Ectodermal cell (in vitro differentiated cells): ENCODE data around the gene VIT.

Experiments
- H3K27ac ChIP-seq: 2 replicates; pipeline ENCODE4 v1.7.0; 2013; ENCODE audit warnings: mild to moderate bottlenecking, low read depth, low read length; ENCODE audit not compliant: insufficient read depth, poor library complexity, severe bottlenecking
- H3K27me3 ChIP-seq: 2 replicates; pipeline ENCODE4 v1.7.0; 2013; ENCODE audit warnings: mild to moderate bottlenecking, low read length; ENCODE audit not compliant: insufficient read depth, control insufficient read depth, poor library complexity, severe bottlenecking
- H3K36me3 ChIP-seq: one replicate; pipeline ENCODE4 v1.7.0; 2013; ENCODE audit warnings: low read length; ENCODE audit not compliant: control insufficient read depth, insufficient read depth
- H3K4me1 ChIP-seq: one replicate; pipeline ENCODE4 v1.7.0; 2013; ENCODE audit warnings: low read length; ENCODE audit not compliant: control insufficient read depth, insufficient read depth
- H3K4me3 ChIP-seq: 2 replicates; pipeline ENCODE4 v1.7.0; 2013; ENCODE audit warnings: low read depth, low read length, control low read depth; ENCODE audit not compliant: insufficient read depth
- H3K9me3 ChIP-seq: 2 replicates; pipeline ENCODE4 v1.7.0; 2013; ENCODE audit warnings: mild to moderate bottlenecking, low read length, moderate library complexity; ENCODE audit not compliant: control insufficient read depth
- WGBS, 2 experiments: methylation state at CpG; one replicate each; pipeline ENCODE4 v1.1.7; 2013; ENCODE audit warnings: missing lambda C conversion rate in 2 of 2; 5-methylcytosine and 5-hydroxymethylcytosine counted together

The VIT gene

DNA sequence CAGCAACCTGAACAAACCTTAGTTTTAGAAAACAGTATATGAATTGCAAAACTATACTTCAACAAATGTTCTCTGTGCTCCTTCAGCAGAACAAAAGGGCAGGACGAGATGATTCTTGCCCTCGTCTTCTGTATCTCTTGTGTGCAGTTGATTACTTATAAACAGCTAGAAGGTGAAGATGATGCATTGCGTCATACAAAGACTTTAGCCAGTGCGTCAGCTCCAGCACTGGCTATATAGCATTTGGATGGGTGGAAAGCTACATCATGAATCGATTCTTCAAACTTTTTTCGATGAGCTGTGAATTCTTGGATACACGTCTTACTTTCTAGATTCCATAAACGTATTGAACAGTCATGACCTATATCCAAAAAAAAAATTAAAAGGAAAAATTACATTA lies 152.8 kb downstream of the VIT start:
- Histone ChIP-seq H3K27ac (no peak overlapping the region), H3K9me3 (no peaks in the 10 kb centered on the region), H3K36me3 (peaks cover 5% of the 10 kb centered on the region), H3K4me1 (no peaks in the 10 kb centered on the region), H3K4me3 (no peak overlapping the region), H3K27me3 (no peaks in the 10 kb centered on the region)
- 94% methylated on average over 6 to 8 of the region's 8 CpGs for WGBS, 2 experiments

DNA sequence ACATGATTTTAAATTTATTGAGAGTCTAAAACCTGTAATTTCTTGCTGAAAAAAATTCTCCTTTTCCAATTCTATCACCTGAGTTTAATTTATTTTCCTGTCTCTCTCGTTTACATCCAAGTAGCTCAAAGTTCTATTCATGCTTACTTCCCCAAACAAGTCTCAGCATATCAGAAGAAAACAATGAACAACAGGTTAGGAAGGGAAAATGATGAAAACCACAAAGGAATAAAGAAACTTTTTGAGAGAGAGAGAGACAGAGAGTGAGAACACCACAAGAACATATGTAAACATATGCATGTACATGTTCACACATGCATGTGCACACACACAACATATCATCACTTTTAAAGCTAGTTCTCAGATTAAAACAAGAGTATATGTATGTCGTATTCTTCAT lies 157.7 kb downstream of the VIT start:
- Histone ChIP-seq H3K4me3 (no peak overlapping the region), H3K9me3 (no peaks in the 10 kb centered on the region), H3K4me1 (no peaks in the 10 kb centered on the region), H3K27ac (no peak overlapping the region), H3K27me3 (no peaks in the 10 kb centered on the region), H3K36me3 (peaks cover 6% of the 10 kb centered on the region)
- 94 to 100% methylated on average over 2 of the region's 2 CpGs for WGBS, 2 experiments

DNA sequence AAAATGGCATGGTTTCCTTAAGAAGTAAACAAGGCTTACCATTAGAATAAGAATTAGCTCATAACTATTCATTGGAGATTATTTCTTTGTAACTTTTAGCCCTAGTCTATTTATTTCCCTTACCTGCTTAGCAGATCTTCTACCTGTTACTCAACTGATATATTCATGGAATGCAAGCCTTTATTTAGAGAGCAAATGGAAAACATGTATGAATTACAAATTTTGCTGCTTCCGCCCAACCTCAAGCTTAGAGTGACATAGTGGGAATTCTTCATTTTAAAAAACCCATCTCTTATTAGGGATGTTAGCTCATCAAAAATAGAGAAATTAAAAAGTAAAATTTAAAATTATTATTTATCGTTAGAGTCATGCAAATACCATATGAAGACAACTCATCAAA lies 158.9 kb downstream of the VIT start:
- no CpG with 5 or more reads among the region's 2 CpGs for WGBS, 2 experiments
- Histone ChIP-seq H3K36me3 (peaks cover 6% of the 10 kb centered on the region), H3K27me3 (no peaks in the 10 kb centered on the region), H3K4me1 (no peaks in the 10 kb centered on the region), H3K4me3 (no peak overlapping the region), H3K27ac (no peak overlapping the region), H3K9me3 (no peaks in the 10 kb centered on the region)

DNA sequence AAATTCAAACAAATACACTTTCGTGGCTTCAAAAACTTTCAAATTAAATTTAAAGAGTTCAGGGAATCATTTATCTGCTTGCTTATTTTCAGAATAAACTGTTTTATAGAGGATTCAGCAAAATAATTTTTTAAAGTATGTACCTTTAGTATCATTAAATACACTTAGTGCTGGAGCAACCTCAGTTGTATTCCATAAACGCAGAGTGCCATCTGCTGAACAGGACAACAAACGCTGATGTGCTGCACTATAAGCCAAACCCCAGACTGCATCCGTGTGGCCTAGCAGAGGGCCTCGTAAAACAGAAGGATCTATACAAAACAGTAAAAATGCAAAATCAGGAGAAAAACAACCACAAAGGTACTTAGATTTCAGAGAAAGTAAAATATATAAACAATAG lies 161.2 kb downstream of the VIT start:
- Histone ChIP-seq H3K9me3 (no peaks in the 10 kb centered on the region), H3K27ac (no peak overlapping the region), H3K36me3 (peaks cover 6% of the 10 kb centered on the region), H3K27me3 (no peaks in the 10 kb centered on the region), H3K4me3 (no peak overlapping the region), H3K4me1 (no peaks in the 10 kb centered on the region)
- WGBS, 2 experiments, result 94 to 98% methylated on average over 4 to 5 of the region's 5 CpGs

DNA sequence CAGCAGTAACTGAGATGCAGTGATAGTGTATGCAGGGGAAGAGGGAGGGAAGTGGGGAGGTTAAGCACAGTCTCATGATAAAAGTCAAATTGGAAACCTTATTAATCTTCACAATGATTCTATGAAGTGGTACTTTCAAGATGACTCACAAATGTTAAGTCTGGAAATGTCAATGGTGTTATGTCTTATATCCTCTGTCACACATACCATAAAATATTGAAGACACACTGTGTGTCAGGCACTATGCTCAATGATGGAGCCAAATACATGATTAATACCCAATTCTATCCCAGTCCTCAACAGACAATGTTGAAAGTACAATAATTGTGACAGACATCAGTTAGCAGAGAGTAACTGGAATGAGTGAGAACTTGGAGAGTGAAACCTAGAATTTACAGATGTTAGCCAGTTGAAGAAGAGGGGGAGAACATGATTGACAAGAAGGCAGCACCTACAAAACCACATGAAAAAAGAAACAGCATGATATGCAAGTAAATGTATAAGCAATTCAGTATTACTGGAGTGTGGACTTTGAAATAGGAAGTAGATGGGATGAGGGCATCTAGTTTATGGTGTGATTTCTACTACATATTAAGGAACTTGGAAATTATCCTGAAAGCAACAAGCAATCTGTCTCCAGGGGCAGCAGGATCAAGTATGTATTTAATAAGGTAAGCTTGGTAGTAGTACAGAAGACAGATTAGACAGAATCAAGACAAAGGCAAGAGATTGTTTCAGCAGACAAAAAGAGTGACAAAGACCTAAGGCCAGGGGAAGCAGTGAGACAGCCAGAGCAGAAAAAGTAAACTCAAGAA lies 162.3 kb downstream of the VIT start:
- H3K4me1 ChIP-seq, result no peaks in the 10 kb centered on the region
- H3K27me3 ChIP-seq, result no peaks in the 10 kb centered on the region
- H3K27ac ChIP-seq, result no peak overlapping the region
- H3K4me3 ChIP-seq, result no peak overlapping the region
- no peaks in the 10 kb centered on the region for H3K9me3 ChIP-seq
- H3K36me3 ChIP-seq, result peaks cover 6% of the 10 kb centered on the region

DNA sequence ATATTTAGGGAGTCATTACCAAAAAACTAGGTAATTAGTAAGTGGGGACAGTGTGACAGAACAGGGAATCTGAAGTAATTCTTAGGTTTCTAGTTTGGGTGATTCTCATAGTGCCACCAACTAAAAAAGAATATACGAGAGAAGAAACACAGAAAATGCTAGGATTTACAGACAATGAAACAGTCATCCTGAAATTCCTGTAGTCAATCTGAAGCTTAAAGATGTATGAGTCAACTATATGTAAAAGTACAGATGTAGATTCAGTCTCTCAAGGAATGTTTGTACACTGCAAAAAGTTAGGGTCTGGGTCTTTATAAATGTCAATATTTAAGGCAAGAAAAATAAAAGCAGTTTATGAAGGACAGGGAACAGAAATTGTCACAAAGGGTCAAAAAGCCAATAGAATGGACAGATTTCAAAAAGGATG lies 162.9 kb downstream of the VIT start:
- Histone ChIP-seq H3K27ac (no peak overlapping the region), H3K36me3 (peaks cover 6% of the 10 kb centered on the region), H3K4me3 (no peak overlapping the region), H3K9me3 (no peaks in the 10 kb centered on the region), H3K27me3 (no peaks in the 10 kb centered on the region), H3K4me1 (no peaks in the 10 kb centered on the region)
- 89 to 95% methylated on average over 1 of the region's 1 CpG for WGBS, 2 experiments

DNA sequence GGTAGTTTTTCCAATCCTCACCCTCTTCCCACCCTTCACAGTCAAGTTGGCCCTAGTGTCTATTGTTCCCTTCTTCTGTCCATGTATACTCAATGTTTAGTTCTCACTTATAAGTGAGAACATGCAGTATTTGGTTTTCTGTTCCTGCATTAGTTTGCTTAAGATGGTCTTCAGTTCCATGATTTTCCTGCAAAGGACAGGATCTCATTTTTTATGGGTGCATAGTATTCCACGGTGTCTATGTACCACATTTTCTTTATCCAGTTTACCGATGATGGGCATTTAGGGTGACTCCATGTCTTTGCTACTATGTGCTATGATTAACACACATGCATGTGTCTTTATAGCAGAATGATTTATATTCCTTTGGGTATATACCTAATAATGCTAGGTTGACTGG lies 165.4 kb downstream of the VIT start:
- Histone ChIP-seq H3K4me1 (no peaks in the 10 kb centered on the region), H3K36me3 (no peaks in the 10 kb centered on the region), H3K9me3 (no peaks in the 10 kb centered on the region), H3K4me3 (no peak overlapping the region), H3K27me3 (no peaks in the 10 kb centered on the region), H3K27ac (no peak overlapping the region)
- WGBS, 2 experiments, result 94 to 100% methylated on average over 2 of the region's 2 CpGs
